GM06990 (cell line): ENCODE data around the gene BICD2.

Experiments used
- DNase-seq: peaks from one replicate; pipeline ENCODE4 v3.0.0-alpha.2; 2011; ENCODE audit not compliant: insufficient read length; ENCODE audit errors: extremely low read depth
- H3K27me3 ChIP-seq: replicated peaks from 2 replicates; pipeline ENCODE4 v1.6.0; 2011; ENCODE audit warnings: low read length; ENCODE audit not compliant: control insufficient read depth, insufficient read depth
- H3K36me3 ChIP-seq: 2 replicates; pipeline ENCODE4 v1.5.1; 2011; ENCODE audit warnings: low read length; ENCODE audit not compliant: control insufficient read depth, insufficient read depth
- H3K4me3 ChIP-seq: replicated peaks from 2 replicates; pipeline ENCODE4 v1.5.1; 2011; ENCODE audit warnings: low read depth, mild to moderate bottlenecking, control low read depth, low read length
- CTCF ChIP-seq: IDR thresholded peaks from 2 replicates; pipeline ENCODE4 v1.5.1; 2011; ENCODE audit warnings: low read length, control low read depth, mild to moderate bottlenecking, inconsistent platforms; ENCODE audit not compliant: insufficient read depth, poor library complexity, severe bottlenecking

Gene BICD2

GRCh38 chr9:92671323-92671722, 93.3 kb downstream of the BICD2 start:
- H3K4me3 ChIP-seq = peak overlapping the region; percentile 99
- no peak for DNase-seq
- H3K36me3 ChIP-seq = peaks cover 7% of the 10 kb centered on the region
- no peaks in the 10 kb centered on the region for H3K27me3 ChIP-seq
- TF ChIP-seq CTCF = no peak

GRCh38 chr9:92669890-92670708, 94.5 kb downstream of the BICD2 start, which contains the start of gene IPPK:
Gene IPPK, minus strand, starts transcription at chr9:92670131. Its CDS starts 143 bp downstream, at chr9:92669988.
- Histone ChIP-seq H3K4me3 (peak within 1 kb of the TSS; percentile 99), H3K36me3 (peaks cover 10% of the 10 kb centered on the region), H3K27me3 (no peaks in the 10 kb centered on the region)
- TF ChIP-seq CTCF = no peak
- peak; percentile 98 for DNase-seq

GRCh38 chr9:92669527-92669889, 95.1 kb downstream of the BICD2 start:
- peak; percentile 57 for DNase-seq
- no peak for TF ChIP-seq CTCF
- Histone ChIP-seq H3K27me3 (no peaks in the 10 kb centered on the region), H3K4me3 (peak overlapping the region; percentile 95), H3K36me3 (peaks cover 10% of the 10 kb centered on the region)

GRCh38 chr9:92668746-92669526, 95.7 kb downstream of the BICD2 start:
- no peak for TF ChIP-seq CTCF
- peaks cover 10% of the 10 kb centered on the region for H3K36me3 ChIP-seq
- no peak for DNase-seq
- H3K27me3 ChIP-seq = no peaks in the 10 kb centered on the region
- H3K4me3 ChIP-seq = peak overlapping the region; percentile 95

- Histone ChIP-seq H3K4me3 (no peak overlapping the region), H3K27me3 (no peaks in the 10 kb centered on the region), H3K36me3 (peaks cover 10% of the 10 kb centered on the region)
- DNase-seq = no peak
- TF ChIP-seq CTCF = no peak
These were observed 97.6 kb downstream of the BICD2 start for GRCh38 chr9:92666912-92667532.
